C4-2B (cell line): Measurements from ENCODE around the gene NEDD4L.

ENCODE experiments used
- CTCF ChIP-seq: fragments of 450-650 bp; conservative IDR thresholded peaks from 2 replicates; pipeline ENCODE4 v1.5.1; 2017; ENCODE audit warnings: mild to moderate bottlenecking
- ZFX ChIP-seq: fragments of 450-650 bp; IDR thresholded peaks from 2 replicates; pipeline ENCODE4 v1.6.1; 2017

- TF ChIP-seq CTCF (no peak), ZFX (no peak)
Observed at GRCh38 chr18:58118536-58118935, 74.5 kb downstream of the NEDD4L start.
